Muscle of leg (tissue), 16 donors: ENCODE results near the gene TMEM108. TPM values are rescaled to one million over a fixed set of nuclear protein-coding genes. Genes with fewer than 3 reads are reported as not detected.
"Not testable (repeated sequence)": the region's sequence is repeated elsewhere in the genome, so short reads cannot be mapped to it uniquely, and the experiment has no call there.

Source experiments
- DNase-seq: peaks from one replicate; pipeline ENCODE4 v3.0.0; 2013
- H3K27ac ChIP-seq: one replicate; pipeline ENCODE4 v1.5.1; 2013; ENCODE audit warnings: mild to moderate bottlenecking, low read length, control low read depth
- H3K27me3 ChIP-seq: one replicate; pipeline ENCODE4 v1.6.1; 2013; ENCODE audit warnings: low read length; ENCODE audit not compliant: control insufficient read depth, insufficient read depth
- H3K36me3 ChIP-seq: one replicate; pipeline ENCODE4 v1.6.1; 2013; ENCODE audit warnings: low read length; ENCODE audit not compliant: control insufficient read depth, insufficient read depth
- H3K4me1 ChIP-seq: one replicate; pipeline ENCODE4 v1.6.1; 2013; ENCODE audit warnings: low read length; ENCODE audit not compliant: control insufficient read depth, insufficient read depth
- H3K4me3 ChIP-seq: one replicate; pipeline ENCODE4 v1.5.1; 2013; ENCODE audit warnings: low read length, control low read depth
- H3K9me3 ChIP-seq: replicated peaks from 2 replicates; pipeline ENCODE4 v1.6.1; 2013; ENCODE audit warnings: low read depth, low read length; ENCODE audit not compliant: control insufficient read depth
- WGBS: methylation state at CpG from one replicate; pipeline ENCODE4 v1.1.5; 2013; ENCODE audit warnings: missing lambda C conversion rate; ENCODE audit not compliant: insufficient coverage; 5-methylcytosine and 5-hydroxymethylcytosine counted together
- long read RNA-seq, 11 donors: transcript quantifications; one replicate each; lab custom pipeline, GENCODE V29; 2026
- polyA plus RNA-seq, 8 donors: library from polyadenylated mRNA; unstranded; fragments of 120-200 nt; gene quantifications; one replicate each; pipeline versions ENCODE4 v1.2.1 to v1.2.3, GENCODE V29; 2013; ENCODE audit warnings: inconsistent platforms in 1 of 8, low replicate concordance in 1 of 8; ENCODE audit not compliant: insufficient read length in 8 of 8, insufficient read depth in 1 of 8
- total RNA-seq: library from RNA; stranded (reverse); fragments of 120-200 nt; gene quantifications from one replicate; pipeline ENCODE4 v1.2.4, GENCODE V29; 2013

The TMEM108 gene
- total RNA-seq: 6.3 TPM
- polyA plus RNA-seq: 10 to 100 TPM; 12.8 to 27.3 (median 17.8) TPM
- long read RNA-seq, donor 1, partial matches to known transcripts: 0 of 5 reads
- long read RNA-seq, donor 1, other reads (novel, unspliced or antisense): 0 of 5 reads
- long read RNA-seq, donor 2: 0 reads
- long read RNA-seq, donor 3, transcript TMEM108-201 (6 exons, 3,744 nt): major isoform, 8 of 16 reads
- long read RNA-seq, donor 3, transcript TMEM108-205 (3 exons, 1,929 nt): minor isoform, 6 of 16 reads
- long read RNA-seq, donor 3, partial matches to known transcripts: 0 of 16 reads
- long read RNA-seq, donor 3, other reads (novel, unspliced or antisense): 0 of 16 reads
- long read RNA-seq, donor 4, partial matches to known transcripts: 0 of 4 reads
- long read RNA-seq, donor 4, other reads (novel, unspliced or antisense): 0 of 4 reads
- long read RNA-seq, donor 5, transcript TMEM108-201 (6 exons, 3,744 nt): minor isoform, 5 of 31 reads
- long read RNA-seq, donor 5, transcript TMEM108-205 (3 exons, 1,929 nt): major isoform, 11 of 31 reads
- long read RNA-seq, donor 5, partial matches to known transcripts: 11 of 31 reads
- long read RNA-seq, donor 5, other reads (novel, unspliced or antisense): 0 of 31 reads
- long read RNA-seq, donor 6, transcript TMEM108-202 (6 exons, 2,165 nt): major isoform, 6 of 19 reads
- long read RNA-seq, donor 6, transcript TMEM108-205 (3 exons, 1,929 nt): minor isoform, 5 of 19 reads
- long read RNA-seq, donor 6, partial matches to known transcripts: 5 of 19 reads
- long read RNA-seq, donor 6, other reads (novel, unspliced or antisense): 0 of 19 reads
- long read RNA-seq, donor 7, transcript TMEM108-205 (3 exons, 1,929 nt): major isoform, 9 of 21 reads
- long read RNA-seq, donor 7, partial matches to known transcripts: 8 of 21 reads
- long read RNA-seq, donor 7, other reads (novel, unspliced or antisense): 0 of 21 reads
- long read RNA-seq, donor 8, transcript TMEM108-205 (3 exons, 1,929 nt): major isoform, 6 of 7 reads
- long read RNA-seq, donor 8, partial matches to known transcripts: 0 of 7 reads
- long read RNA-seq, donor 8, other reads (novel, unspliced or antisense): 0 of 7 reads
- long read RNA-seq, donor 9, transcript TMEM108-205 (3 exons, 1,929 nt): major isoform, 9 of 9 reads
- long read RNA-seq, donor 9, partial matches to known transcripts: 0 of 9 reads
- long read RNA-seq, donor 9, other reads (novel, unspliced or antisense): 0 of 9 reads
- long read RNA-seq, donor 10, transcript TMEM108-205 (3 exons, 1,929 nt): major isoform, 9 of 12 reads
- long read RNA-seq, donor 10, partial matches to known transcripts: 0 of 12 reads
- long read RNA-seq, donor 10, other reads (novel, unspliced or antisense): 0 of 12 reads
- long read RNA-seq, donor 11, partial matches to known transcripts: 0 of 10 reads
- long read RNA-seq, donor 11, other reads (novel, unspliced or antisense): 0 of 10 reads

DNA sequence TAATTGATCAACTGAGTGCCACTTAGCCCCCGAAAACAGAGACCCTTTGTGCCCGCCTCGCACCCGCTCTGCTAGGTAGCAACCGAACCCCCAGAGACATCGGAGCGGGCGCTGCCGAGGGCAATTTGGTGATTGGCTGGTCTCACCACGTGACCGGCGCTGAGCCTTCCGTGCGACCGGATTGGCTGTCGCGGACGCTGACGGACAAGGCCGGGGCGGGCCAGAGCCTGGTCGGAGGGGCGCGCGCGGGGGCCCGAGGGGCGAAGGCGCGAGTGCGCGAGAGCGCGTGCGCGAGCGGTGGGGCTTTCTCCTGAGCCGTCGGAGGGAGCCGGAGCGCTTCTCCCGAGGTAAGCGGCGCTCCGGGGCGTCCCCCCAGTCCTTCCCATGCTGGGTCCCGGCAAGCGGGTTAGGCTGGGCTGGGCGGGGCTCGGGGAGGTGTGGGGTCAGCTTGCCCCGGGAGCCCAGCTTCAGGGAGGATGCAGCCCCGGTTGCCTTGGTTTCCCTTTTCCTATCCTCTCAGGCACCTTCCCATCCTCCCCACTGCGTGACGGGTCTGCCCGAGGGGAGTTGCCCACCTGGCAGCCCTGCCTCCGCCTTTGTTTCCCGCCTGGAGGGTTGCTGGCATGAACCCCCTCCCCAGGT is at the start of gene TMEM108:
TSS of gene TMEM108 (plus strand) at position 303 of the 642 bp plus-strand sequence.
- Histone ChIP-seq H3K36me3 (no peaks in the 10 kb centered on the region), H3K4me1 (peaks cover 17% of the 10 kb centered on the region), H3K4me3 (peak within 1 kb of the TSS; percentile 61), H3K9me3 (no peaks in the 10 kb centered on the region), H3K27me3 (peaks cover 23% of the 10 kb centered on the region), H3K27ac (peak within 1 kb of the TSS; percentile 60)
- peak; percentile 83 for DNase-seq
- under 1% methylated on average over 50 of the region's 57 CpGs for WGBS

DNA sequence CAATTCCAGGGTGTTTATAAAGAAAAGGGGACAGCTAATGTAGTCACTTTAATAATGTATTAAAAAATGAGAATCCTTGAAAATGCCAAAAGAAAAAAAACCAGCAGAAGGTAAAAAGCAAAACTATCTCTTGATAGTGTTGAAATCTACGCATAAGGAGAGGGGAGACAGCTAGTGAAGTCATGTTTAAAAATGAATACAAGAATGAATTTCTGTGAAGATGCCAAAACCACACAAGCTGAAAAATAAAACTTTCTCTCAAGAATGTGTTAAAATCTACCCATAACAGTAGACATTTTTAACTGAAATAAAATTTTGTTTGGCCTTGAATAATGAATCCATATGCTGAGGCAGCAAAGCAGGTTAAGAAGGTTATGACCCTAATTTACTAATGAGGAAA is 42.2 kb upstream of the TMEM108 start:
- no peak for DNase-seq
- H3K4me1 ChIP-seq: no peaks in the 10 kb centered on the region
- WGBS: no CpG with 5 or more reads among the region's 1 CpG
- no peaks in the 10 kb centered on the region for H3K9me3 ChIP-seq
- H3K36me3 ChIP-seq: no peaks in the 10 kb centered on the region
- H3K27me3 ChIP-seq: no peaks in the 10 kb centered on the region
- no peak overlapping the region for H3K27ac ChIP-seq
- no peak overlapping the region for H3K4me3 ChIP-seq

DNA sequence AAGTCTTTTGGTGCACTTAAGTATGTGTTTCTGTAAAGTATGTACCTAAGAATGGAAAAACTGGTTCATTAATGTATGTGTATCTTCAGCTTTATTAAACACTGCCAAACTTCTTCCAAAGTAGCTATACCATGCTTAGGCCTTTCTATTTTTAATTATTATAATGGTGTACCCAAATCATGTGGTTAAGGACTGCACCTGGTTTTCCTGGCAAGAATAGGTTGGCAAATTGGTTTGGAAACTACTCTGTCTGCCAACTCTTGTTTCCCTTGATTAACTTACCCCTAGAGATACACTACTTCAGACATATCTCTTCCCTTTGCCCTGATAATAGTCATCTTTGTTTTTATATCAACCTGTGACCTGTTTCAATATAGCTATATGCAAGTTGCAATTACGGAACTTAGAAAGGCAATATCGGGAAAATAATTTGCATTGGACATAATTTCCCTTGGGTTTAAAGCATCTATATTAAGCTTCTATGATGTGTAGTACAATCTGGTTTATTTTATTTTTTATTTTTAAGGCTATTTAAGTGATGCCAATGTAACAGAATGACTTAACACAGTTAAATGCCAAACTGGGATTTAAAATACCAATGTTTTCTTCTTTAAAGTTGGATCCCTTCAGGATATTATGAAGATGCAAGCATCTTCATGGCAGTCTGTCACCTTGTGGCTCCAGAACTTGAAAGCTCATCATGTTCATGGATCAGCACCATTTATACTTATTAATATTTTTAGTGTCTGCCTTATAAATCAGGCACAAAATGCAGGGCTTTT is 40.6 kb upstream of the TMEM108 start:
- Histone ChIP-seq H3K4me1 (no peaks in the 10 kb centered on the region), H3K27me3 (no peaks in the 10 kb centered on the region), H3K4me3 (no peak overlapping the region), H3K9me3 (no peaks in the 10 kb centered on the region), H3K27ac (no peak overlapping the region), H3K36me3 (no peaks in the 10 kb centered on the region)
- DNase-seq: no peak
- no CpG with 5 or more reads among the region's 2 CpGs for WGBS

DNA sequence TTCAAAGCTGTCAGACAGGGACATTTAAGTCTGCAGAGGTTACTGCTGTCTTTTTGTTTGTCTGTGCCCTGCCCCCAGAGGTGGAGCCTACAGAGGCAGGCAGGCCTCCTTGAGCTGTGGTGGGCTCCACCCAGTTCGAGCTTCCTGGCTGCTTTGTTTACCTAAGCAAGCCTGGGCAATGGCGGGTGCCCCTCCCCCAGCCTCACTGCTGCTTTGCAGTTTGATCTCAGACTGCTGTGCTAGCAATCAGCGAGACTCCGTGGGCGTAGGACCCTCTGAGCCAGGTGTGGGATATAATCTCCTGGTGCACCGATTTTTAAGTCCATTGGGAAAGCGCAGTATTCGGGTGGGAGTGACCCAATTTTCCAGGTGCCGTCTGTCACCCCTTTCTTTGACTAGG is 33.2 kb upstream of the TMEM108 start:
- H3K4me1 ChIP-seq, H3K27me3 ChIP-seq, H3K9me3 ChIP-seq, H3K36me3 ChIP-seq, DNase-seq, H3K27ac ChIP-seq, H3K4me3 ChIP-seq: not testable (repeated sequence)
- 93% methylated on average over 7 of the region's 9 CpGs for WGBS

DNA sequence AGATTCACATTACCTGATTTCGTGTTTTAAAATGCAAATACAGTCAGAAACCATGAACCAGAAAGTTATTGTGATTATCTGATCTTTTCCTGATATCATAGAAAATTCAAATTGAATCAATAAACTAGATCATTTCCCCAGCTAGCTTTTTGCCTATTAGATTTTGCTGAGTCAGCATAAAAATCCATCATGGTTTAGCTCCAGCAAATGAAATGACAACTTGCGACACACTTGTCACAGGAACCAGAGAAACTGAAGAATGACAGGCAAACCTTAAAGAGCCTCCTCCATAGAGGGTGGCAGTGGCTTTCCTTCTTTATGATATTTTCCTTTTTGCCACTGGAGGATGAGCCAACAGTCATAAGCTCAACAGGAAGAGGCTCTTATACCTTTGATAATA is 30.6 kb upstream of the TMEM108 start:
- no peak for DNase-seq
- Histone ChIP-seq H3K9me3 (peaks cover 2% of the 10 kb centered on the region), H3K36me3 (no peaks in the 10 kb centered on the region), H3K4me1 (no peaks in the 10 kb centered on the region), H3K27me3 (no peaks in the 10 kb centered on the region), H3K27ac (no peak overlapping the region), H3K4me3 (no peak overlapping the region)
- WGBS: 100% methylated on average over 1 of the region's 2 CpGs

DNA sequence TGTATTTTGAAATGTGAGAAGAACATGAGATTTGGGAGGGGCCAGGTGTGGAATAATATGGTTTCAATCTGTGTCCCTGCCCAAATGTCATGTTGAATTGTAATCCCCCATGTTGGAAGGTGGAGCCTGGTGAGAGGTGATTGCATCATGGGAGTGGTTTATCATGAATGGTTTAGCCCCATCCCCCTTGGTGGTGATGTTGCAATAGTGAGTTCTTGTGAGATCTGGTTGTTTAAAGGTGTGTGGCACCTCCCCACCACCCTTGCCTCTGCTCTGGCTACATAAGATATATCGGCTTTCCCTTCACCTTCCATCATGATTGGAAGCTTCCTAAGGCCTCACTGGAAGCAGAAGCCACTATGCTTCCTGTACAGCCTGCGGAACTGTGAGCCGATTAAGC is 23.9 kb upstream of the TMEM108 start:
- no peak for DNase-seq
- no peak overlapping the region for H3K27ac ChIP-seq
- peaks cover 2% of the 10 kb centered on the region for H3K9me3 ChIP-seq
- no peaks in the 10 kb centered on the region for H3K27me3 ChIP-seq
- no peaks in the 10 kb centered on the region for H3K4me1 ChIP-seq
- no peaks in the 10 kb centered on the region for H3K36me3 ChIP-seq
- 50% methylated on average over 1 of the region's 3 CpGs for WGBS
- H3K4me3 ChIP-seq: no peak overlapping the region

DNA sequence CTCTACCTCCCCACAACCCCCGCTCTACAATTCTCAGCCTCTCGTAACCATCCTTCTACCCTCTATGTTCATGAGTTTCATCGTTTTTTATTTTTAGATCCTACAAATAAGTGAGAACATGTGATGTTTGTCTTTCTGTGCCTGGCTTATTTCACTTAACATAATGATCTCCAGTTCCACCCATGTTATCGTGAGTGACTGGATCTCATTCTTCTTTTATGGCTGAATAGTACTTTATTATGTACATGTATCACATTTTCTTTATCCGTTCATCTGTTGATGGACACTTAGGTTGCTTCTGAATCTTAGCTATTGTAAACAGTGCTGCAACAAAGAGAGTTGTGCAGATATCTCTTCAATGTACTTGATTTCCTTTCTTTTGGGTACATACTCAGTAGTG is 22.6 kb upstream of the TMEM108 start:
- not testable (repeated sequence) for H3K27ac ChIP-seq, H3K27me3 ChIP-seq, H3K4me3 ChIP-seq, H3K36me3 ChIP-seq, H3K4me1 ChIP-seq, H3K9me3 ChIP-seq, DNase-seq
- WGBS: no CpG with 5 or more reads among the region's 5 CpGs

DNA sequence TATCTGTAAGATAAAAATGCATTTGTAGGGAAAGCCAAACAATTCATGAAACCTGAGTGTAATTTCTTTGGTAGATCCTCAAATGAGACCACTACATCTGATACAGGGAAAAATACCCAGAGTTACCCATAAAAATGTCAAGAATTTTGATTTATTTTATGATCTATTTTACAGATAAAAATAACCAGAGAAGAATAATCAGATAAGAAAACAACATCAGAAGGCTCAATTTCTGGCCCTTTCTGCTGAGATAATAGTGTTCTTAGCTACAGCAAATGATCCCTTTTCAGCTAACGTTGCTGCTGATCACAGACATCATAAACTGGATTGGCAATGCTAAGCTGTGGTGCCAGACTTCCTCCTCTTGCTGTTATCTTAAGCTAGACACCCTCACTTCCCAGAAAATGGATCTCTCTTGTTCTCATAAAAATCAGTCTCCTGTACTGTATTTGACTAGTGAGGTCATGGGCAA is 21.3 kb upstream of the TMEM108 start:
- H3K4me1 ChIP-seq: no peaks in the 10 kb centered on the region
- H3K9me3 ChIP-seq: no peaks in the 10 kb centered on the region
- H3K27ac ChIP-seq: no peak overlapping the region
- no peaks in the 10 kb centered on the region for H3K27me3 ChIP-seq
- no CpG with 5 or more reads among the region's 1 CpG for WGBS
- no peak for DNase-seq
- no peaks in the 10 kb centered on the region for H3K36me3 ChIP-seq
- no peak overlapping the region for H3K4me3 ChIP-seq

DNA sequence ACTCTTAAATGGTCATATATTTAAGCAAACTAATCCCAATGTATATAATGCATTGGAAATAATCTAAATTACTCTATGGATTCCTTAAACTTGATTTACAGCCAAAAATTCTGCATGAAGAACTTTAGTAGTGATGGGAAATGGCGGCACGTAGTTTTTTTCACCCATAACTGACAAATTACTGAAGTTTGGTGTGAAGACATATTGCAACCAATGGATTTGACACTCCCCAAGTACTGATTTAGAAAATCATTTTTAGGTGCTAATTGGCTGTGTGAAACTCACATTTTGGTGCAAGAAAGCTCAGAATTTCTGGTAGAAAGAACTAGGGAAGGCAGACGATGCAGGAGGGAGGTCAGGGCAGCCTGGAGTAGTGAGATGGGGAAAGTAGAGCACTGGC is 19.3 kb upstream of the TMEM108 start:
- H3K27me3 ChIP-seq: no peaks in the 10 kb centered on the region
- H3K4me1 ChIP-seq: no peaks in the 10 kb centered on the region
- no peak overlapping the region for H3K27ac ChIP-seq
- H3K9me3 ChIP-seq: no peaks in the 10 kb centered on the region
- no peak overlapping the region for H3K4me3 ChIP-seq
- no peak for DNase-seq
- H3K36me3 ChIP-seq: no peaks in the 10 kb centered on the region
- WGBS: 67% methylated on average over 1 of the region's 3 CpGs
